WI38 (cell line): ENCODE results near the gene LRRC42.

Experiments
- H3K4me3 ChIP-seq: 2 replicates; pipeline ENCODE4 v1.5.1; 2011; ENCODE audit warnings: low read depth, mild to moderate bottlenecking, control low read depth, low read length
- TF ChIP-seq, protein P1 (sequence below): IDR thresholded peaks from 2 replicates; pipeline ENCODE4 v1.5.1; 2012; ENCODE audit warnings: low read depth, mild to moderate bottlenecking, control low read depth, low read length

LRRC42 gene

GRCh38 chr1:53929246-53929960 is 16.7 kb upstream of the LRRC42 start:
- TF ChIP-seq, protein P1, sequence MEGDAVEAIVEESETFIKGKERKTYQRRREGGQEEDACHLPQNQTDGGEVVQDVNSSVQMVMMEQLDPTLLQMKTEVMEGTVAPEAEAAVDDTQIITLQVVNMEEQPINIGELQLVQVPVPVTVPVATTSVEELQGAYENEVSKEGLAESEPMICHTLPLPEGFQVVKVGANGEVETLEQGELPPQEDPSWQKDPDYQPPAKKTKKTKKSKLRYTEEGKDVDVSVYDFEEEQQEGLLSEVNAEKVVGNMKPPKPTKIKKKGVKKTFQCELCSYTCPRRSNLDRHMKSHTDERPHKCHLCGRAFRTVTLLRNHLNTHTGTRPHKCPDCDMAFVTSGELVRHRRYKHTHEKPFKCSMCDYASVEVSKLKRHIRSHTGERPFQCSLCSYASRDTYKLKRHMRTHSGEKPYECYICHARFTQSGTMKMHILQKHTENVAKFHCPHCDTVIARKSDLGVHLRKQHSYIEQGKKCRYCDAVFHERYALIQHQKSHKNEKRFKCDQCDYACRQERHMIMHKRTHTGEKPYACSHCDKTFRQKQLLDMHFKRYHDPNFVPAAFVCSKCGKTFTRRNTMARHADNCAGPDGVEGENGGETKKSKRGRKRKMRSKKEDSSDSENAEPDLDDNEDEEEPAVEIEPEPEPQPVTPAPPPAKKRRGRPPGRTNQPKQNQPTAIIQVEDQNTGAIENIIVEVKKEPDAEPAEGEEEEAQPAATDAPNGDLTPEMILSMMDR, result no peak
- no peak overlapping the region for H3K4me3 ChIP-seq

DNA sequence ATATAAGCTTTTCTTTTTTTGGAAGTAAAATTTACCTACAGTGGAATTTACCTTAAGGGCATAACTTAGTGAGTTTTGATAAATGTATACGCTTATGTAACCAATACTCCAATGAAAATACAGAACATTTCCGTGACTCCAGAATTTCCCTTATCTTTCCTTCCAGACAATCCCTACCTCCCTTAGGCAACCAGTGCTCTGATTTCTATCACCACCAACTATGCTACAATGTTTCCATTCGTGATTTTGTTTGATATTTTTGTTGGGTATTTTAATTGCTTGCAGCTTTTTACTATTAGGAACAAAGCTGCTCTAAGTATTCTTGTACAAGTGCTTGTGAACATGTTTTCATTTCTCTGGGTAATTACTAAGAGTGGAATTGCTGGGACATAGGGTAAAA is 15.2 kb upstream of the LRRC42 start:
- TF ChIP-seq, protein P1, result no peak
- no peak overlapping the region for H3K4me3 ChIP-seq

- TF ChIP-seq, protein P1, result no peak
Measured at GRCh38 chr1:53931523-53931922, 14.6 kb upstream of the LRRC42 start.

DNA sequence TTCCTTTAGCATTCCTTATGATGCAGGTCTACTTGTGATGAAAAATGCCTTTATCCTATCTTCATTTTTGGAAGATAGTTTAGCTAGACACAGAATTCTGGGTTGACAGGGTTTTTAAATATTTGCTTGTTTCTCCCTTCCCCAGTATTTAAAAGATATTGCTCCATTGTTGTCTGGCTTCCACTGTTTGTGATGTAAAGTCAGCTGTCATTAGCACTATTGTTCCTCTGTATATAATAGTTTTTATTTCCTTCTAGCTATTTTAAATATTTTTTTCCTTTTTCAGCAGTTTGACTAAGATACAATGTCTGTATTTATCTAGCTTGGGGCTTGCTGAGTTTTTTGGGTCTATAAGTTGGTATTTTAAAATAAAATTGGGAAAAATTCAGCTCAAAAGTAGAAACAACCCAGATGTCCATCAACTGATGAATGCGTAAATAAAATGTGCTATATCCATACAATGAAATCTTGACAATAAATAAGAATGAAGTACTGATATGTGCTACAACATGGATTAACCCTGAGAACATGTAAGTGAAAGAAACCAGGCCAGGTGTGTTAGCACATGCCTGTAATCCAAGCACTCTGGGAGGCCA is 11.9 kb upstream of the LRRC42 start:
- no peak overlapping the region for H3K4me3 ChIP-seq
- TF ChIP-seq, protein P1, result no peak

More at GRCh38 chr1:53931523-53931922, 14.6 kb upstream of the LRRC42 start:
- no peak overlapping the region for H3K4me3 ChIP-seq

- TF ChIP-seq, protein P1, result no peak
- no peak overlapping the region for H3K4me3 ChIP-seq
Measured at GRCh38 chr1:53936430-53936829, 9.7 kb upstream of the LRRC42 start.

- H3K4me3 ChIP-seq, result no peak overlapping the region
Measured at GRCh38 chr1:53938136-53938830, 7.9 kb upstream of the LRRC42 start.

More at GRCh38 chr1:53938136-53938830, 7.9 kb upstream of the LRRC42 start:
- TF ChIP-seq, protein P1, result no peak
